H1 (cell line): ENCODE results near the gene FECH. TPM values are rescaled to one million over a fixed set of nuclear protein-coding genes. Genes with fewer than 3 reads are reported as not detected.

Source experiments
- CTCF ChIA-PET: fragments of 300-600 bp; sonication (Branson Sonifier 250); formaldehyde crosslinking; loops from one replicate; lab custom pipeline; 2021; ENCODE audit not compliant: partially characterized antibody; lab: Charles Lee
- POLR2A ChIA-PET: fragments of 300-600 bp; sonication (Branson Sonifier 250); formaldehyde crosslinking; loops from one replicate; lab custom pipeline; 2021; ENCODE audit warnings: inconsistent platforms; ENCODE audit not compliant: partially characterized antibody; lab: Charles Lee
- DNase-seq, 2 experiments: peaks; one replicate each; pipeline versions ENCODE4 v3.0.0 to v3.0.0-alpha.2; 2010 to 2022; ENCODE audit warnings: low spot score in 2 of 2, low read depth in 1 of 2, mixed read lengths in 1 of 2
- FAIRE-seq: peaks from 2 replicates; lab custom pipeline; 2011; peaks lifted over from hg19 to GRCh38; lab: Jason Lieb, UNC
- H2AFZ ChIP-seq: 2 replicates; pipeline ENCODE4 v1.8.1; 2012; ENCODE audit warnings: low read length, inconsistent platforms
- H2AK5ac ChIP-seq: 2 replicates; pipeline ENCODE4 v1.6.1; 2013; ENCODE audit warnings: low read depth, low read length
- H2BK120ac ChIP-seq: replicated peaks from 2 replicates; pipeline ENCODE3; 2013; ENCODE audit warnings: low read depth, low read length, inconsistent platforms
- H2BK12ac ChIP-seq: 2 replicates; pipeline ENCODE4 v1.6.1; 2013; ENCODE audit warnings: low read depth, low read length
- H2BK15ac ChIP-seq: 2 replicates; pipeline ENCODE4 v1.6.1; 2013; ENCODE audit warnings: low read length
- H2BK20ac ChIP-seq: 2 replicates; pipeline ENCODE4 v1.6.1; 2013; ENCODE audit warnings: low read length
- H2BK5ac ChIP-seq: 2 replicates; pipeline ENCODE4 v1.6.1; 2013; ENCODE audit warnings: low read depth, low read length
- H3K14ac ChIP-seq: 2 replicates; pipeline ENCODE4 v1.6.1; 2013; ENCODE audit warnings: inconsistent platforms; ENCODE audit not compliant: insufficient read length
- H3K18ac ChIP-seq: 2 replicates; pipeline ENCODE4 v1.6.1; 2013; ENCODE audit warnings: low read length; ENCODE audit errors: extremely low read depth
- H3K23ac ChIP-seq: 2 replicates; pipeline ENCODE4 v1.6.1; 2013; ENCODE audit warnings: inconsistent platforms; ENCODE audit not compliant: insufficient read length
- H3K23me2 ChIP-seq: 2 replicates; pipeline ENCODE4 v1.6.1; 2013; ENCODE audit warnings: low read depth, low read length
- H3K27ac ChIP-seq: 2 replicates; pipeline ENCODE4 v1.6.1; 2011; ENCODE audit warnings: low read depth, low read length, inconsistent platforms
- H3K27me3 ChIP-seq, 4 experiments: replicated peaks in 1 of 4; 1 replicate in 1 of 4; 2 replicates in 3 of 4; pipeline versions ENCODE4 v1.6.1 to v1.8.1; 2011 to 2013; ENCODE audit warnings: low read length in 3 of 4, mild to moderate bottlenecking in 3 of 4, inconsistent platforms in 2 of 4, mixed read lengths in 2 of 4, moderate library complexity in 1 of 4; ENCODE audit not compliant: control insufficient read depth in 3 of 4, insufficient read depth in 3 of 4; ENCODE audit errors: extremely low read depth in 1 of 4
- H3K36me3 ChIP-seq, 4 experiments: 2 replicates each; pipeline versions ENCODE4 v1.6.1 to v1.8.1; 2011 to 2013; ENCODE audit warnings: mild to moderate bottlenecking in 4 of 4, low read length in 3 of 4, moderate library complexity in 2 of 4, control low read depth in 1 of 4, inconsistent platforms in 1 of 4; ENCODE audit not compliant: insufficient read depth in 4 of 4, control insufficient read depth in 2 of 4
- H3K4ac ChIP-seq: replicated peaks from 2 replicates; pipeline ENCODE3; 2013; ENCODE audit warnings: low read length, low read depth, mixed read lengths, inconsistent platforms; ENCODE audit not compliant: insufficient read length
- H3K4me1 ChIP-seq, 4 experiments: replicated peaks in 1 of 4; 1 replicate in 1 of 4; 2 replicates in 3 of 4; pipeline versions ENCODE4 v1.6.1 to v1.8.1; 2011 to 2013; ENCODE audit warnings: low read length in 3 of 4, inconsistent platforms in 2 of 4, mixed read lengths in 1 of 4; ENCODE audit not compliant: insufficient read depth in 4 of 4, control insufficient read depth in 3 of 4
- H3K4me2 ChIP-seq, 2 experiments: 2 replicates each; pipeline versions ENCODE4 v1.6.1 to v1.8.1; 2011 to 2013; ENCODE audit warnings: low read depth in 2 of 2, low read length in 2 of 2, control low read depth in 1 of 2, inconsistent platforms in 1 of 2, mild to moderate bottlenecking in 1 of 2; ENCODE audit not compliant: insufficient read depth in 1 of 2
- H3K4me3 ChIP-seq, 4 experiments: fragments of 200-600, 300-600 bp in 1 of 4; sonication (generic), shearing (Covaris generic), sonication (Bioruptor Twin) in 1 of 4; 2 replicates each; pipeline versions ENCODE4 v1.5.1 to v1.8.1; 2011 to 2016; ENCODE audit warnings: low read length in 4 of 4, low read depth in 3 of 4, control low read depth in 2 of 4, inconsistent platforms in 2 of 4, mild to moderate bottlenecking in 2 of 4, mixed read lengths in 1 of 4, moderate library complexity in 1 of 4; ENCODE audit not compliant: insufficient read depth in 2 of 4; ENCODE audit errors: extremely low read depth in 1 of 4
- H3K56ac ChIP-seq: replicated peaks from 2 replicates; pipeline ENCODE3; 2013; ENCODE audit warnings: low read depth, mild to moderate bottlenecking, mixed read lengths, low read length, inconsistent platforms; ENCODE audit not compliant: insufficient read length
- H3K79me1 ChIP-seq: 2 replicates; pipeline ENCODE4 v1.6.1; 2013; ENCODE audit warnings: low read depth, low read length, control low read depth
- H3K79me2 ChIP-seq, 2 experiments: 2 replicates each; pipeline versions ENCODE4 v1.6.1 to v1.8.1; 2012 to 2013; ENCODE audit warnings: low read length in 2 of 2, mild to moderate bottlenecking in 2 of 2, inconsistent platforms in 1 of 2; ENCODE audit not compliant: insufficient read depth in 2 of 2, control insufficient read depth in 1 of 2
- H3K9ac ChIP-seq, 4 experiments: replicated peaks in 1 of 4; 1 replicate in 1 of 4; 2 replicates in 3 of 4; pipeline versions ENCODE4 v1.6.1 to v1.8.1; 2011 to 2013; ENCODE audit warnings: low read depth in 3 of 4, low read length in 3 of 4, control low read depth in 2 of 4, mild to moderate bottlenecking in 2 of 4, moderate library complexity in 2 of 4, inconsistent platforms in 1 of 4; ENCODE audit errors: extremely low read depth in 1 of 4
- H3K9me3 ChIP-seq, 2 experiments: 2 replicates each; pipeline versions ENCODE4 v1.6.1 to v1.8.1; 2012 to 2013; ENCODE audit warnings: mild to moderate bottlenecking in 2 of 2, moderate library complexity in 2 of 2, control low read depth in 1 of 2, inconsistent platforms in 1 of 2, low read depth in 1 of 2, low read length in 1 of 2, mixed read lengths in 1 of 2; ENCODE audit not compliant: insufficient read depth in 2 of 2
- H4K20me1 ChIP-seq, 2 experiments: replicated peaks in 1 of 2; 2 replicates each; pipeline versions ENCODE3 to v1.8.1; 2011 to 2013; ENCODE audit warnings: inconsistent platforms in 2 of 2, low read length in 2 of 2, mild to moderate bottlenecking in 1 of 2; ENCODE audit not compliant: insufficient read depth in 2 of 2, control insufficient read depth in 1 of 2
- H4K5ac ChIP-seq: 2 replicates; pipeline ENCODE4 v1.6.1; 2013; ENCODE audit warnings: low read length, low read depth, mixed read lengths, inconsistent platforms; ENCODE audit not compliant: insufficient read length
- H4K8ac ChIP-seq: 2 replicates; pipeline ENCODE4 v1.8.0; 2013; ENCODE audit warnings: mild to moderate bottlenecking, moderate library complexity, low read length, inconsistent platforms; ENCODE audit not compliant: insufficient read depth; ENCODE audit errors: extremely low read depth
- H4K91ac ChIP-seq: replicated peaks from 2 replicates; pipeline ENCODE3; 2013; ENCODE audit warnings: low read length, mixed read lengths, inconsistent platforms; ENCODE audit not compliant: insufficient read length
- ASH2L ChIP-seq: fragments of 200-600, 300-600 bp; sonication (generic); IDR thresholded peaks from one replicate; pipeline ENCODE4 v1.7.1; 2017; ENCODE audit warnings: low read length
- BCL11A ChIP-seq, 2 experiments: IDR thresholded peaks; one replicate each; pipeline ENCODE4 v1.6.1; 2011; ENCODE audit warnings: low read depth in 2 of 2, low read length in 2 of 2, mild to moderate bottlenecking in 2 of 2
- BRCA1 ChIP-seq: IDR thresholded peaks from 2 replicates; pipeline ENCODE4 v1.6.1; 2012; ENCODE audit warnings: low read depth, low read length, improper control_type of control experiment
- CBX8 ChIP-seq: fragments of 300-800, 300-1000 bp; sonication (generic); IDR thresholded peaks from 2 replicates; pipeline ENCODE4 v1.7.1; 2016; ENCODE audit warnings: low read depth, low read length, borderline replicate concordance
- MAX ChIP-seq: IDR thresholded peaks from 2 replicates; pipeline ENCODE4 v1.6.1; 2012; ENCODE audit warnings: inconsistent platforms
- WGBS, 2 experiments: shearing (Covaris generic) in 1 of 2; methylation state at CpG; one replicate each; pipeline versions ENCODE4 v1.1.6 to v1.1.7; 2013 to 2015; ENCODE audit warnings: low lambda C conversion rate in 2 of 2, mixed read lengths in 2 of 2, inconsistent platforms in 1 of 2, low coverage in 1 of 2, missing lambda C conversion rate in 1 of 2; ENCODE audit not compliant: insufficient replicate concordance in 2 of 2, insufficient coverage in 1 of 2, insufficient read length in 1 of 2; ENCODE audit errors: extremely low coverage in 1 of 2, missing lambda C conversion rate in 1 of 2; 5-methylcytosine and 5-hydroxymethylcytosine counted together
- polyA plus RNA-seq, 7 experiments: library from polyadenylated mRNA; depleted of rRNA in 3 of 7; stranded (reverse) in 5 of 7; unstranded in 2 of 7; fragments of >200 nt in 5 of 7; fragments of 200-250 nt in 2 of 7; gene quantifications; 1 replicate in 5 of 7; 2 replicates in 1 of 7; 4 replicates in 1 of 7; pipeline versions ENCODE4 v1.2.1 to v1.2.3, GENCODE V29; 2011 to 2013; ENCODE audit warnings: missing spikeins in 2 of 7, mixed read lengths in 2 of 7
- total RNA-seq: library from RNA; stranded (reverse); fragmentation: NEBNext Ultra II Directional; extraction: Animal tissue kit (Norgen Biotek cat#: 25700); gene quantifications from 2 replicates; pipeline ENCODE4 v1.2.1, GENCODE V29; 2021

Gene FECH
- total and polyA plus RNA-seq, 2 of the 8 experiments (the other 6 are each of a cell fraction or from before 2014, with no cell fraction given) = 13.1 to 26.6 TPM

GRCh38 chr18:57533868-57534510 lies 52.5 kb downstream of the FECH start:
- WGBS, 2 experiments = 80% methylated on average over 4 of the region's 4 CpGs; no CpG with 5 or more reads in 1 of the 2 experiments
- POLR2A ChIA-PET = interaction anchor here (1.0 kb wide), 1 partner anchor 16 kb away, joined by 3 read pairs; no protein-coding TSS in a partner anchor
- Histone ChIP-seq H2BK120ac (no peak overlapping the region), H3K4me2 (0 out of 4 replicates have a peak overlapping the region, but pooled peaks of 1 of the 2 experiments have one; percentile 35), H4K91ac (peak overlapping the region; percentile 57), H2BK20ac (0 out of 2 replicates have a peak overlapping the region, but pooled peaks have one; percentile 15), H2AFZ (peak overlapping the region; percentile 85), H3K23ac (peak overlapping the region; percentile 57), H2AK5ac (no peak overlapping the region), H2BK12ac (peak overlapping the region; percentile 1; the same call in 1 of the 2 replicates), H3K56ac (no peak overlapping the region), H4K20me1 (no peaks in the 10 kb centered on the region), H4K8ac (no peak overlapping the region)
- DNase-seq = no peak
- TF ChIP-seq BCL11A (IDR thresholded peaks at IDR 0.05; ENCODE audit: low read depth in 2 of 2, low read length in 2 of 2) (no peak), ASH2L (peak; percentile 15), CBX8 (no peak), MAX (0 out of 2 replicates have a peak, but pooled peaks have one; percentile 9), BRCA1 (no peak)
- TF ChIP-seq, all 59 proteins: peak for 2
- Histone ChIP-seq H3K4me3 (no peak overlapping the region), H3K4ac (no peak overlapping the region), H2BK5ac (peak overlapping the region; percentile 67; the same call in 1 of the 2 replicates), H3K14ac (no peak overlapping the region), H2BK15ac (no peak overlapping the region), H3K36me3 (no peaks in the 10 kb centered on the region), H3K27me3 (no peaks in the 10 kb centered on the region), H3K4me1 (peaks cover 5 to 14% (median 7%) of the 10 kb centered on the region in 4 experiments; a peak in 5 of 7 replicates), H4K5ac (no peak overlapping the region), H3K27ac (no peak overlapping the region), H3K23me2 (no peaks in the 10 kb centered on the region; the same call in 1 of the 2 replicates), H3K9me3 (no peaks in the 10 kb centered on the region), H3K79me2 (no peaks in the 10 kb centered on the region), H3K9ac (no peak overlapping the region), H3K79me1 (no peaks in the 10 kb centered on the region), H3K18ac (no peak overlapping the region)
- peak; percentile 39 for FAIRE-seq
- CTCF ChIA-PET = interaction anchor here (1.3 to 2.5 kb wide), 2 partner anchors 24 to 87 kb away, joined by 5 to 10 read pairs; no protein-coding TSS in a partner anchor
